Measurements from ENCODE around the gene EML5. TPM values are rescaled to one million over a fixed set of nuclear protein-coding genes. Genes with fewer than 3 reads are reported as not detected.

The EML5 gene
- total and polyA plus RNA-seq, 2 of the 13 experiments (the other 11 are each of a cell fraction or from before 2014, with no cell fraction given): 0.11 TPM; not detected in 1

- TF ChIP-seq HNF1B (CRISPR knock-in tag; IDR thresholded peaks at IDR 0.05) (no peak), ARID4A (CRISPR knock-in tag; IDR thresholded peaks at IDR 0.05; ENCODE audit: borderline replicate concordance) (peak; percentile 37; the same call in 1 of the 2 replicates), PAXIP1 (CRISPR knock-in tag; conservative IDR thresholded peaks at IDR 0.05) (no peak), KAT2B (IDR thresholded peaks at IDR 0.05; ENCODE audit: borderline replicate concordance, low read depth, low read length) (no peak), SP140L (CRISPR knock-in tag; IDR thresholded peaks at IDR 0.05; ENCODE audit: borderline replicate concordance) (no peak), DNMT1 (CRISPR knock-in tag; IDR thresholded peaks at IDR 0.05) (no peak), SOX13 (IDR thresholded peaks at IDR 0.05) (no peak), SOX13 (CRISPR knock-in tag; conservative IDR thresholded peaks at IDR 0.05 in 1 of 2, IDR thresholded peaks at IDR 0.05 in 1 of 2) (peak in 1 of 2 experiments; percentile 12; a peak in 1 of 4 replicates), HBP1 (CRISPR knock-in tag; IDR thresholded peaks at IDR 0.05; ENCODE audit: low read depth) (no peak), DMTF1 (CRISPR knock-in tag; IDR thresholded peaks at IDR 0.05) (no peak), SETDB1 (CRISPR knock-in tag; IDR thresholded peaks at IDR 0.05; ENCODE audit: borderline replicate concordance) (no peak), ATF3 (CRISPR knock-in tag; IDR thresholded peaks at IDR 0.05) (no peak), SKI (IDR thresholded peaks at IDR 0.05; ENCODE audit: partially characterized antibody) (peak; percentile 36), PHF20 (CRISPR knock-in tag; IDR thresholded peaks at IDR 0.05) (no peak)
These were observed at the start of gene EML5 (continued) for GRCh38 chr14:88792473-88793258.
